Ascending aorta (tissue), 2 donors: Measurements from ENCODE around the gene KLK12. TPM values are rescaled to one million over a fixed set of nuclear protein-coding genes. Genes with fewer than 3 reads are reported as not detected.

Experiments used
- DNase-seq, 2 donors: peaks; one replicate each; pipeline ENCODE4 v3.0.0-alpha.2; 2019; ENCODE audit warnings: low spot score in 2 of 2
- H3K27ac ChIP-seq, 2 donors: fragments of 200-600 bp; sonication (generic); one replicate each; pipeline ENCODE4 v1.5.1; 2016 to 2017; ENCODE audit warnings: mild to moderate bottlenecking in 1 of 2
- H3K27me3 ChIP-seq: fragments of 200-600 bp; sonication (generic); one replicate; pipeline ENCODE4 v1.5.1; 2017
- H3K36me3 ChIP-seq, 2 donors: fragments of 200-600 bp; sonication (generic); one replicate each; pipeline ENCODE4 v1.5.1; 2016
- H3K4me1 ChIP-seq, 2 donors: fragments of 200-600 bp; sonication (generic); one replicate each; pipeline ENCODE4 v1.5.1; 2016 to 2017; ENCODE audit warnings: mild to moderate bottlenecking in 1 of 2
- H3K4me3 ChIP-seq, 2 donors: fragments of 200-600 bp; sonication (generic); one replicate each; pipeline ENCODE4 v1.5.1; 2016 to 2017; ENCODE audit warnings: mild to moderate bottlenecking in 1 of 2
- H3K9me3 ChIP-seq, 2 donors: fragments of 200-600 bp; sonication (generic); one replicate each; pipeline ENCODE4 v1.5.1; 2016
- intact Hi-C: fragments of 100-400 bp; cut with DNase I; formaldehyde crosslinking; loops from one replicate; pipeline ENCODE4 v1.15.1; 2023
- total RNA-seq: library from RNA; depleted of rRNA; stranded (reverse); fragments of >200 nt; gene quantifications from one replicate; pipeline ENCODE4 v1.1.0, GENCODE V29; 2016
- TF ChIP-seq, protein P1 (sequence below), 3 experiments: fragments of 200-600 bp in 2 of 3; fragments of 450-650 bp in 1 of 3; sonication (generic) in 2 of 3; IDR thresholded peaks; one replicate each; pipeline ENCODE4 v1.5.1; 2016 to 2019; ENCODE audit warnings: antibody characterized with exemption in 3 of 3, mild to moderate bottlenecking in 1 of 3, moderate library complexity in 1 of 3

Gene KLK12
- total RNA-seq, 1 donor from 2014 or later = not detected

DNA sequence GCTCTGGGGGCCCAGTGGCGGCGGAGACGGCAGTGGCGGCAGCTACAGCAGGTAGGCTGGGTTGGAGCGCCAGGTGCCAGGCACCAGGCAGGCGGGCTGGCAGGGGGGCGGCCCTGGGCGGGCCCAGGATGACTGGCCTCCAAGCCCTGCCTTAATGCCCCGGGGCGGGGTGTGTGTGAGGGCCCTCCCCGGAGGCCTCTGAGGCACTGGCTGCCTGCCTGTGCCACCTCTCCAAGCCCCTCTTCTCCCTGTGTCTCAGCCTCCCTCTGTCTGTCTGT, 8.3 kb downstream of the KLK12 start, which contains the start of gene KLK11:
Gene KLK11 (minus strand): TSS at position 63 of the 278 bp plus-strand sequence. CDS start 985 bp downstream, outside the sequence.
- TF ChIP-seq, protein P1, sequence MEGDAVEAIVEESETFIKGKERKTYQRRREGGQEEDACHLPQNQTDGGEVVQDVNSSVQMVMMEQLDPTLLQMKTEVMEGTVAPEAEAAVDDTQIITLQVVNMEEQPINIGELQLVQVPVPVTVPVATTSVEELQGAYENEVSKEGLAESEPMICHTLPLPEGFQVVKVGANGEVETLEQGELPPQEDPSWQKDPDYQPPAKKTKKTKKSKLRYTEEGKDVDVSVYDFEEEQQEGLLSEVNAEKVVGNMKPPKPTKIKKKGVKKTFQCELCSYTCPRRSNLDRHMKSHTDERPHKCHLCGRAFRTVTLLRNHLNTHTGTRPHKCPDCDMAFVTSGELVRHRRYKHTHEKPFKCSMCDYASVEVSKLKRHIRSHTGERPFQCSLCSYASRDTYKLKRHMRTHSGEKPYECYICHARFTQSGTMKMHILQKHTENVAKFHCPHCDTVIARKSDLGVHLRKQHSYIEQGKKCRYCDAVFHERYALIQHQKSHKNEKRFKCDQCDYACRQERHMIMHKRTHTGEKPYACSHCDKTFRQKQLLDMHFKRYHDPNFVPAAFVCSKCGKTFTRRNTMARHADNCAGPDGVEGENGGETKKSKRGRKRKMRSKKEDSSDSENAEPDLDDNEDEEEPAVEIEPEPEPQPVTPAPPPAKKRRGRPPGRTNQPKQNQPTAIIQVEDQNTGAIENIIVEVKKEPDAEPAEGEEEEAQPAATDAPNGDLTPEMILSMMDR (IDR thresholded peaks at IDR 0.05) = no peak
- no peak within 1 kb of the TSS for H3K4me3 ChIP-seq
- no peak within 1 kb of the TSS for H3K27ac ChIP-seq
- no peaks in the 10 kb centered on the region for H3K4me1 ChIP-seq
- DNase-seq = no peak
- H3K27me3 ChIP-seq = no peaks in the 10 kb centered on the region
- H3K36me3 ChIP-seq = no peaks in the 10 kb centered on the region
- intact Hi-C loops = no loop called here
- H3K9me3 ChIP-seq = no peaks in the 10 kb centered on the region

GRCh38 chr19:51025809-51026553, 8.8 kb downstream of the KLK12 start:
- H3K4me3 ChIP-seq = no peak overlapping the region
- H3K9me3 ChIP-seq = no peaks in the 10 kb centered on the region
- no peaks in the 10 kb centered on the region for H3K36me3 ChIP-seq
- no peaks in the 10 kb centered on the region for H3K27me3 ChIP-seq
- no peak for DNase-seq
- H3K27ac ChIP-seq = no peak overlapping the region
- TF ChIP-seq, protein P1 (IDR thresholded peaks at IDR 0.05) = no peak
- intact Hi-C loops = no loop called here
- no peaks in the 10 kb centered on the region for H3K4me1 ChIP-seq

DNA sequence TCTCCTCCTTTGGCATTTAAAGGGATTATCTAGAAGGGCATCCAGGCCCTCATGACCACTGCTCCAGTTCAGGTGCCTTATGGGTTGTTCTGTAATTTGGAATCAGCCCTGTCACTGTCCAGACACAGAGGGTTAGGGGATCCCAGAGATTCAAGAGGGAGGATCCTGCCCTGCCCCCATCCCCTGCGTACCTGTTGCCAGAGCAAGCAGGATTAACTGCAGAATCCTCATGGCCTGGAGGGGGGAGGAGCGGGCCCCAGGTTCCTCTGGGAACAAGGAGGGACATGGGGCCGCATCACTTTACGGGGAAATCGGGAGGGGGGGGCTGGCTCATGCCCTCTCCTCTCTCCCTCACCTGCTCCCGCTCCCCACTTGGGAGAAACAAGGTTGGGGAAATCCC, 9.4 kb downstream of the KLK12 start:
- no peaks in the 10 kb centered on the region for H3K36me3 ChIP-seq
- TF ChIP-seq, protein P1 (IDR thresholded peaks at IDR 0.05) = no peak
- no peak overlapping the region for H3K4me3 ChIP-seq
- H3K9me3 ChIP-seq = no peaks in the 10 kb centered on the region
- intact Hi-C loops = no loop called here
- no peaks in the 10 kb centered on the region for H3K4me1 ChIP-seq
- no peak overlapping the region for H3K27ac ChIP-seq
- H3K27me3 ChIP-seq = no peaks in the 10 kb centered on the region
- no peak for DNase-seq

GRCh38 chr19:51024924-51025323, 9.9 kb downstream of the KLK12 start:
- intact Hi-C loops = no loop called here

GRCh38 chr19:51023946-51024345, 10.9 kb downstream of the KLK12 start:
- intact Hi-C loops = no loop called here
- Histone ChIP-seq H3K4me1 (no peaks in the 10 kb centered on the region), H3K9me3 (no peaks in the 10 kb centered on the region), H3K27me3 (no peaks in the 10 kb centered on the region), H3K27ac (no peak overlapping the region), H3K36me3 (no peaks in the 10 kb centered on the region), H3K4me3 (no peak overlapping the region)
- DNase-seq = no peak
- TF ChIP-seq, protein P1 (IDR thresholded peaks at IDR 0.05) = no peak

More at GRCh38 chr19:51024924-51025323, 9.9 kb downstream of the KLK12 start:
- Histone ChIP-seq H3K4me1 (no peaks in the 10 kb centered on the region), H3K4me3 (no peak overlapping the region), H3K27ac (no peak overlapping the region), H3K27me3 (no peaks in the 10 kb centered on the region), H3K36me3 (no peaks in the 10 kb centered on the region), H3K9me3 (no peaks in the 10 kb centered on the region)
- DNase-seq = no peak
- TF ChIP-seq, protein P1 (IDR thresholded peaks at IDR 0.05) = no peak
